Fibroblast of skin of scalp (primary cell): Measurements from ENCODE around the gene REV3L.
"Not testable (repeated sequence)": the region's sequence is repeated elsewhere in the genome, so short reads cannot be mapped to it uniquely, and the experiment has no call there.

Experiments used
- DNase-seq: peaks from one replicate; pipeline ENCODE4 v3.0.0-alpha.2; 2013

The REV3L gene

DNA sequence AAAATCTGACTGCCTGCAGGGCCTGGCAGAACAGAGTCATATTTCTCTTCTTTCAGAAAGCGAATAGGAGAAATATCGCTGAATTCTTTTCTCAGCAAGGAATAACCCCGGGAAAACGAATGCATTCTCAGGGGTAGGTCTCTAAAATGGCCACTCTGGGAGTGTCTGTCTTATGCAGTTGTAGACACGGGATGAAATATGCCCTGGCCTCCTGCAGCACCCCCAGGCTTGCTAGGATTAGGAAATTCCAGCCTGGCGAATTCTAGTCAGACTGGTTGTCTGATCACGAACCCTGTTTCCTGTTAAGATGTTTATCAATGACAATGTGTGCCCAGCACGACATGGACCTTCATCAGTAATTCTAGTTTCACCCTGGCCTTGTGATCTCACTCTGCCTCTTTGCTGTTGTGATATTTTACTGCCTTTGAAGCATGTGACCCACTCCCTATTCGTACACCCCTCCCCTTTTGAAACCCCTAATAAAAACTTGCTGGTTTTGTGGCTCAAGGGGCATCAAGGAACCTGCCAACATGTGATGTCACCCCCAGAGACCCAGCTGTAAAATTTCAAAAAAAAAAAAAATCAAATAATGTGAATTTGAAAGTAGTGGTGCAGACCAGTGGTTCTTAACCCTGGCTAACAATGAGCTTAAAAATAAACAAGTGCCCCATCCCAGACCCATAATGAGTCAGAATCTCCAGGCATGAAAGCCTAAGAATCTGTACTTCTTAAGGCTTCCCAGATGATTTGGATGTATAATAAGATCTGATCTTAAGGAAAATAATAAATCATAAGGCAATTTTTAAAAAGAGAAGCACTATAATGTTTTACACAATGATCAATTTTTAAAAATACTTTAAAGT is 181.8 kb downstream of the REV3L start:
- DNase-seq, result not testable (repeated sequence)

GRCh38 chr6:111297776-111298175 is 185.2 kb downstream of the REV3L start:
- no peak for DNase-seq

DNA sequence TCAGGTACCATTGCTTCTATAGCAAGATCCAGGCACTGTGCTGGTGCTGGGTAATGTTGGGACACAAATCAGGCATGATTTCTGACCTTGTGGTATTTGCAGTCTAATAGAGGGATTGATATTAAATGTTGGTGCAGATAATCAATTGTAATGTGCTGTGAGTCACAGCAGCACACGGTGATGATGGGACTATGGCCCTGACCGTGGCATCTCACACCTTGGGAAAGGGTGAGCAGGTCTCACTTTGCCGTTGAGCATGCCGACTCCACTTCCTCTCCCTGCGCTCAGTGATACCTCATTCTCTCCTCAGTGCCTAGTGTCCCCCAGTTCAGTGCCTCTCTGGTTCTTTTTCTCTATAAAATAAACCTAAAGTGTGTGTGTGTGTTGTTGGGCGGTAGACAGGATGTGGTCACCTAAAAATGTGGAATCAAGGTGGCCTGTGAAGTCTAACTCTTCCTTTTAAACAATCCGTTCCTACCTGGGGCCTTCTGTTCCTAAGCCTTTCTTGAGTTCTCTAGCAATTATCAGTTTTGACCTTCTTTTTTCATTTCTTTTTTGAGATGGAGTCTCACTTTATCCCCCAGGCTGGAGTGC is 188.5 kb downstream of the REV3L start:
- no peak for DNase-seq

GRCh38 chr6:111291336-111292259 is 191.4 kb downstream of the REV3L start:
- DNase-seq, result no peak

GRCh38 chr6:111290689-111291335 is 192.2 kb downstream of the REV3L start:
- peak; percentile 44 for DNase-seq

DNA sequence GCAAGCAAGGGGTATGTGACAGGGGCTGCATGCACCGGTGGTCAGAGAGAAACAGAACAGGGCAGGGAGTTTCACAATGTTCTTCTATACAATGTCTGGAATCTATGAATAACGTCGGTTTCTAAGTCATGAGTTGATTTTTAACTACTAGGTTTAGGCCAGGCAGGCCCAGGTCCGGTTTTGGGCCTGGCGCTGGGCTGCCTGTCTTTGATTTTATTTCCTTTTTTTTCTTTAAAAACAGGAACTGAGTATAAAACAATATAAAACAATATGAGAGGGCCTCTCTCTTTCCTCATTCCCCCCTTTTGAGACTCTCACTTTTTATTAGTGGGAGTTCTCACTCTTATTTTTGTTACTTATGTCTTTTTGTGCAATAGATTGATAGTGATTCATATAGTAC is 198.7 kb downstream of the REV3L start:
- DNase-seq, result not testable (repeated sequence)

DNA sequence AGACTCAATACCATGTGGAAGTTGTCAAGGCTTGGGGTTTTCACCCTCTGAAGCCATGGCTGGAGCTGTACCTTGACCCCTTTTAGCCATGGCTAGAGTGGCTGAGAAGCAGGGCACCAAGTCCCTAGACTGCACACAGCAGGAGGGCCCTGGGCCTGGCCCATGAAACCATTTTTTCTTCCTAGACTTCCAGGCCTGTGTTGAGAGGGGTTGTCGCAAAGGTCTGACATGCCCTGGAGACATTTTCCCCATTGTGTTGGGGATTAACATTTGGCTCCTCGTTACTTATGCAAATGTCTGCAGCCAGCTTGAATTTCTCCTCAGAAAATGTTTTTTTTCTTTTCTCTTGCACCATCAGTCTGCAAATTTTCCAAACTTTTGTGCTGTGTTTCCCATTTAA is 199.3 kb downstream of the REV3L start:
- DNase-seq, result no peak

- DNase-seq, result no peak
These were observed 200.5 kb downstream of the REV3L start for GRCh38 chr6:111282515-111282914.

DNA sequence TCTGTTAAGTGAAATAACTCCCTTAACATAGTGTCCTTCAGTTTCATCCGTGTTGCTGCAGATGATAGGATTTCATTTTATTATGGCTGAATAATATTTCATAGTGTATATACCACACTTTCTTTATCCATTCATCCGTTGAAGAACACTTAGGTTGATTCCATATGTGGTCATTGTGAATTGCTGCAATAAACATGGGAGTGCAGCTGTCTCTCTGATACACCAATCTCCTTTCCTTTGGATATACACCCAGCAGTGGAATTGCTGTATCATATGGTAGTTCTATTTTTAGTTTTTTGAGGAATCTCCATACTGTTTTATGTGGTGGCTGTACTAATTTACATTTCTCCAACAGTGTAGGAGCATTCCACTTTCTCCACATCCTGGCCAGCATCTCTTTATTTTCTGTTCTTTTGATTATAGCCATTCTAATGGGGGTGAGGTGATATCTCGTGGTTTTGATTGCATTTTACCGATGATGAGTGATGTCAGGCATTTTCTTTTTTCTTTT is 202.5 kb downstream of the REV3L start:
- peak; percentile 28 for DNase-seq

GRCh38 chr6:111278731-111279130 is 204.3 kb downstream of the REV3L start:
- no peak for DNase-seq

DNA sequence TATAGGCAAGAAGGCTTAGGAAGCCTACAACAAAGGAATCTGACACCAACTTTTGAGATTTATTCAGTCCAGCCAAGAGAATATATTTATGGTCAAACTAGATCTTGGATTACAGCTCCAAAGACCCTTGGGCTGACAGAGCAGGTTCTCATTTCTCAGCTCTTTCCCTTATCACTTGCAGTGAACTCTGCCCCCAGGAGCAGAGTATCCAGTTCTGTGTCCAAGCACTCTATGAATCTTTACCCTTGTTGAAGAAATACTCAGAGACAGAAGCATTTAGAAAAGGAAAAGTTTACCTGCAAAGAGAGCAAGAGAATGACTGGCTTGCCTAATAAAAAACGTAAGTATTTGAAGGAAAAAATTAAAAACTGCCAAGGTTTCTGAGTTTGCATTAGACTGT is 205.2 kb downstream of the REV3L start:
- DNase-seq, result no peak

GRCh38 chr6:111276736-111277135 is 206.3 kb downstream of the REV3L start:
- DNase-seq, result no peak

DNA sequence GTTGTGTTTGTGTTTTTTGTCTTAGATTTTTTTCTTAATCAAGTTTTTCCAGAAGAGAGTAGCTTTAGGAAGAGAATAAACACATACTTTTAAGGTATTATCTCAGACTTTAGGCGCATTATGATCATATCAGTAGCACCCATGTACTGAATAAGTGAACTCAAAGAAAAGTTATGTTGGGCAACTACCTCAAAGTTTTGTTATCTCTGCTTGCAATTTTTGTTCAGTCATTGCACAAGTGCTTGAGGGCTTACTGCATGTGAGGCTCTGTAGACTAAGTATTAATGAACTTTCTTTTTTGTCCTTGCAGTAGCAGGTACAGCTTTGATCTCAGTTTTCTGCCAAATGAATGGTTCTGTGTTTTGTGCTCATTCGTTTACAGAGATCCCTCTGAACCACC is 206.7 kb downstream of the REV3L start:
- DNase-seq, result no peak

GRCh38 chr6:111274593-111275217 is 208.3 kb downstream of the REV3L start:
- DNase-seq, result no peak

- DNase-seq, result no peak
These were observed 212.9 kb downstream of the REV3L start for GRCh38 chr6:111270121-111270520.

GRCh38 chr6:111269401-111269970 is 213.5 kb downstream of the REV3L start:
- no peak for DNase-seq

- no peak for DNase-seq
These were observed 215.2 kb downstream of the REV3L start for GRCh38 chr6:111267764-111268333.

GRCh38 chr6:111266276-111266675 is 216.7 kb downstream of the REV3L start:
- no peak for DNase-seq

GRCh38 chr6:111265842-111266241 is 217.2 kb downstream of the REV3L start:
- DNase-seq, result no peak

- DNase-seq, result peak; percentile 79
These were observed 219.2 kb downstream of the REV3L start for GRCh38 chr6:111263837-111264236.
